Measurements from ENCODE around the gene ZFAND2B. TPM values are rescaled to one million over a fixed set of nuclear protein-coding genes. Genes with fewer than 3 reads are reported as not detected.

The ZFAND2B gene
- polyA plus RNA-seq, 6 donors from 2014 or later: 50.7 to 77.7 (median 57.9) TPM

DNA sequence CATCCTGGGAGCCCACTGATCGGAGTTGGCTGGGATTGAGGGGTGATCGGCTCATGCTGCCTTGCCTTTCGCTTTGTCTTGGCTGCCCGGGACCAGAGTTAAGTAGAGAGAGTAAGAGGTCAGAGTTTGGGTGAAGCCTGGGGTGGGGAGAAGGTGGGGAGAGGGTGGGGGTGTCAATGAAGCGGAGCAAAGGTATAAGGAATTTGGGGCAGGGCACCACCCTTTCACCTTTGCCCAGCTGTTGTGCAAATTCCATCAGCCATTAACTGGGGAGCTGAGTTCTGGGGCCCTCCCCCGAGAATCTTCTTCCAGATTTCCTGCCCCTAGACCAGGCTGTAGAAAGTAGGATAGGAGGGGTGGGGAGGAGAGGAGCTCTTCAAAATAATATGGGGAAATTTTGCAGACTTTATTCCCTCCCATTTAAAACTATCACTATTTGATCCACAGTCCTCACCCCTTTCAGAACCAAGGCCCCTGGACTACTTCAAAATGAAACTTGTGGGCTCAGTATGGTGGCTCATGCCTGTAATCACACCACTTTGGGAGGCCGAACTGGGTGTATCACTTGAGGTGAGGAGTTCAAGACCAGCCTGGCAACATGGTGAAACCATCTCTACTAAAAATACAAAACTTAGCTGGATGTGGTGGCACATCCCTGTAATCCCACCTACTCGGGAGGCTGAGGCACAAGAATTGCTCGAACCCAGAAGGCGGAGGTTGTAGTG, 36.5 kb upstream of the ZFAND2B start, which contains the start of gene SLC23A3:
TSS of gene SLC23A3 (minus strand) at position 100 of the 725 bp plus-strand sequence. CDS start at position 55, 45 bp downstream.
- Mint-ChIP-seq H3K4me3 (peak within 1 kb of the TSS in 1 of 8 donors; percentile 68), H3K4me1 (peaks cover 30 to 32% (median 31%) of the 10 kb centered on the region in 3 donors), H3K36me3 (peaks cover 7 to 20% of the 10 kb centered on the region in 2 donors), H3K27ac (peak within 1 kb of the TSS in 3 of 6 donors; percentile 78 to 90 (median 82)), H3K9me3 (no peaks in the 10 kb centered on the region), H3K27me3 (no peaks in the 10 kb centered on the region)
- DNase-seq (no peak), ATAC-seq (ENCODE audit: low read depth in 2 of 2) (no peak)

DNA sequence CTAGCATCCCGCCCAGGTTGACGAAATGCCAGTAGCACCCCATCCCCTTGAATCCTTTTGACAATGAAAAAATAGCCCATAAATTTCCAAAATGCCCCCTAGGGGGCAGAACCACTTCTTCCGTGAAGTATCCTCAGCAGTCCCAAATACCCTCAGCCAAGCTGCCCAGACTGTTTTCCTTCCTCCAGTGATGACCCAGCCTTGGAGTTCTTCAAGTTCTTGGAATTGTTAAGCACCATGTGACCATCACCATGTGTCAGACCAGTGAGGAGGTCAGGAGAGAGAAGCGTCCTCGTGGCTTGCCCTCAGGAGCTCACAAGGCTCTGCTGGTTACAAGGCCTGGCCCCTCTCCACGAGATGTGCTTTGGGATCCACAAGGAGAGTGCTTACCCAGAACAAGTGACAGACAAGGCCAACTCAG, 35.3 kb upstream of the ZFAND2B start:
- Mint-ChIP-seq H3K4me3 (peak overlapping the region in 2 of 8 donors; percentile 37 to 68), H3K4me1 (peaks cover 31 to 41% (median 39%) of the 10 kb centered on the region in 3 donors), H3K9me3 (no peaks in the 10 kb centered on the region), H3K36me3 (peaks cover 7 to 20% of the 10 kb centered on the region in 2 donors), H3K27ac (peak overlapping the region in 4 of 6 donors; percentile 34 to 87 (median 76)), H3K27me3 (no peaks in the 10 kb centered on the region)
- ATAC-seq (ENCODE audit: low read depth in 2 of 2) (peak; percentile 37 to 44), DNase-seq (peak; percentile 36)

DNA sequence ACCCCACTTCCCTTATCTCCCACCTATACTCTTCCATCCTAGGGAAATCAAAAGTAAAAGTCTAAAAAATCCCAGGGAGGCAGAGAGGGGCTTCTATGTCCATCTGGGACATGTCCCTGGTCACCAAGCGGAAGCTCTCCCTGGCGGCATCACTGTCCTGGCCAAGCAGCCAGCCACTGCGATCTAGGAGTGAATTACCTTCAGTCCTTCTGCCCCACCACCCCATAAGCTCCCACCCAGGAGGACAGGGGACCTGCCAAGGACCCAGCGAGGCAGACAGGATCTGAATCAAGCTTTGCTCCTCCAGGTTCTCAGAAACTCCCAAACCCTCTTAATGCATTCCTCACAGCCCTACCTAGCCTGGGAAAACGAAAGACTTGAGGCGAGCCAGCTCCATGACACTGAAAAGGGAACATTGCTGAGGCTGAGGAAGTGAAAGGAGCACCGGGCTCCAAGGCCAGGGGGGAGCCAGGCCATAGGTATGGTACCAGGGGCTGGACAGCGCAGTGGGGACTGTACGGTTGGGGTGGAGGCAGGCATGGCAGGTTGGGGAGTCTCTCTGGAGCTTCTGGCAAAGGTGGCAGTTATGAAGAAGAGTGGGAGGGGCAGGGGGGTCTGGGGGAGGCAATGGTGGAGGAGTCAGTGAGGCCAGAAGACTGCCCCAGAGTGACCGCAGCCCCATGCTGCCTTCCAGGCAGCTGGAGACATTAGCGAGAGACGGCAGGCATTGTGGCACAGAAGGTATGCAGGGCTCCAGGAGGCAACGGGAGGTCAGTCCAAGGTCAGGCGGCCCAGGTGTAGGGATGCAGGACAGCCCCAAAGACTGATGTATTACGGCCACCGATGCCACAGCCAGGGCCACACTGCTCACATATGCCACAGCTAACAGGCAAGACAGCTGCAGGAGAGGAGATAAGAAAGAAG, 34.1 kb upstream of the ZFAND2B start:
- H3K36me3 Mint-ChIP-seq: peaks cover 7 to 20% of the 10 kb centered on the region in 2 donors
- ATAC-seq (ENCODE audit: low read depth in 2 of 2) (no peak), DNase-seq (no peak)
- H3K9me3 Mint-ChIP-seq: no peaks in the 10 kb centered on the region
- H3K27me3 Mint-ChIP-seq: no peaks in the 10 kb centered on the region
- H3K4me3 Mint-ChIP-seq: peak overlapping the region in 1 of 8 donors; percentile 51
- peaks cover 36 to 45% (median 45%) of the 10 kb centered on the region in 3 donors for H3K4me1 Mint-ChIP-seq
- peak overlapping the region in 3 of 6 donors; percentile 20 to 83 (median 78) for H3K27ac Mint-ChIP-seq

DNA sequence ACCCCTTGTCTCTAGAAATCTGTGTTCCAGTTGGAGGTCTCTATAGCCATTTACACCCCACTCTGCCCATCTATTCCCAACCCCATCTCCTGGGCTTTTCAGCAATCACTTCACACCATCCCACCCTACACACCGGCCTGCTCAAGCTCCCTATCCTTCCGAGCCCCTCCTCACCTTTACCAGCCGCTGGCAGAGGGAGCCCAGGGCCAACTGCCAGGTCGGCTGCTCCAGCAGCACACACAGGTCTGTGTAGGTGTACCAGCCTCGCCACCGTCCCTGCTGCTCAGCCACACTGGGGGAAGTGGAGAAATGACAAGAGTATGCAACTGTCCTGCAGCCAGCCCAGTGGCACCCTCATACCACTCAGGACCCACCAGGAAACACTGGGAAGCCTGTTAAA, 33.4 kb upstream of the ZFAND2B start:
- Mint-ChIP-seq H3K27ac (peak overlapping the region in 3 of 6 donors; percentile 61 to 83 (median 78)), H3K4me3 (peak overlapping the region in 1 of 8 donors; percentile 51), H3K36me3 (peaks cover 7 to 20% of the 10 kb centered on the region in 2 donors), H3K9me3 (no peaks in the 10 kb centered on the region), H3K4me1 (peaks cover 40 to 47% (median 41%) of the 10 kb centered on the region in 3 donors), H3K27me3 (no peaks in the 10 kb centered on the region)
- DNase-seq (no peak), ATAC-seq (ENCODE audit: low read depth in 2 of 2) (no peak)

DNA sequence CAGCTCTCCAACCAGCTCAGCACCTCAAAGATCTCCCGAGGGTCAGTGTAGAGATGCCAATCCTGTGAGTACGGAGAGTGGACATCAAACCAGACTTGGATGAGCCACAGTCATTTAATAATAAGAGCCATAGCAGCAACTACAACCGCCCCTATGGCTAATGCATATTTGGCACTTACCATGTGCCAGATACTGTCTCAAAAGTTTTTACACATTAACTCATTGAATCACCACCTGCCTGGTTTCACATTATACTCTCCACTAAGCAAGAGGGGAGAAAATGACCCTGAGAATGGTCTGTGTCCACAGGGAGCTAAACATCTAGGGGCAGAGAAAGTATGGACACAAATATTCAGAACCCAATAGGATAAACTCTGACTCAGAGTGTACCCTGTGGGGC, 32.4 kb upstream of the ZFAND2B start:
- H3K9me3 Mint-ChIP-seq: no peaks in the 10 kb centered on the region
- H3K27ac Mint-ChIP-seq: peak overlapping the region in 4 of 6 donors; percentile 43 to 86 (median 80)
- no peak for ATAC-seq (ENCODE audit: low read depth in 2 of 2)
- no peak for DNase-seq
- H3K36me3 Mint-ChIP-seq: peaks cover 7 to 20% of the 10 kb centered on the region in 2 donors
- peaks cover 46 to 53% (median 46%) of the 10 kb centered on the region in 3 donors for H3K4me1 Mint-ChIP-seq
- no peaks in the 10 kb centered on the region for H3K27me3 Mint-ChIP-seq
- peak overlapping the region in 7 of 8 donors; percentile 4 to 99 (median 51) for H3K4me3 Mint-ChIP-seq

DNA sequence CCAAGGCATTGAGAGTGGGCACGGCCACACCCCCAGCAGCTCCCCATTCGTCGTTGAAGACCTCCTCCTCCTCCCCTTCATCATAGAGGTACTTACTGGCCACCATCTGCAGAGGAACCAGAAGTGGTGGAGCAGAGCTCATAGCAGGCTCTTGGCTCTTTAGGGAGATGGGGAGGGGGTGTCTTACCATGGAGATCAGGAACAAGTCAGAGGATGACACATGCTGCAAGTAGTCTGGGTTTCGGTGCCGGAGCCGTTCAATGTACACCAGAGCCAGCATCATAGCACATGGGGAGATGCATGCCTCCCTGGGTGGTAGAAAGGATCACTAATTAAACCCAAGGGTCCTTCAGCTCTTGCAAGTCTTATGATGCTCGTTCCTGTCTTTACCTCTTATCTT, 31.8 kb upstream of the ZFAND2B start:
- Mint-ChIP-seq H3K9me3 (no peaks in the 10 kb centered on the region), H3K27me3 (no peaks in the 10 kb centered on the region), H3K27ac (peak overlapping the region in 3 of 6 donors; percentile 10 to 100 (median 83)), H3K36me3 (peaks cover 7 to 20% of the 10 kb centered on the region in 2 donors), H3K4me3 (peak overlapping the region in 7 of 8 donors; percentile 4 to 99 (median 51)), H3K4me1 (peaks cover 50 to 59% (median 51%) of the 10 kb centered on the region in 3 donors)
- DNase-seq (no peak), ATAC-seq (ENCODE audit: low read depth in 2 of 2) (no peak)

DNA sequence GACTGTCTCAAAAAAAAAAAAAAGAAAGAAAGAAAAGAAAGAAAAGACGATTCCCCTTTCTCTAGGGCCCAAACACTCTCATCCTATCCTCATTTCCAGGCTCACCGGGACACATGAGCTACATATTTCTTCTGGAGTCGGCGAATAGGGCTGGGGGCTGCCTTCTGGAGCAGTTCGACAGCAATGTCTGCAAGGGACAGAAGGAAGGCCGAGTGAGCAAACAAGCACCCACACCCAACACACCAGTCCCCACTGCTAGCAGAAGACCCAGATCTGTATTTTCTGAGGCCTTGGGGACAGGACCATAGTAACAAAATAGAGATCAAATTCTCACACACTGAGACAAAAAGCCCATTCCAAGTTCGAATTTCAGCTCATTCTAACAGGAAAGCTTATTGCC, 31.1 kb upstream of the ZFAND2B start:
- peaks cover 7 to 23% of the 10 kb centered on the region in 2 donors for H3K36me3 Mint-ChIP-seq
- H3K4me1 Mint-ChIP-seq: peaks cover 51 to 66% (median 52%) of the 10 kb centered on the region in 3 donors
- no peaks in the 10 kb centered on the region for H3K27me3 Mint-ChIP-seq
- peak overlapping the region; percentile 92 to 99 (median 97) for H3K4me3 Mint-ChIP-seq
- peak overlapping the region; percentile 94 to 100 (median 98) for H3K27ac Mint-ChIP-seq
- no peaks in the 10 kb centered on the region for H3K9me3 Mint-ChIP-seq
- DNase-seq (no peak), ATAC-seq (ENCODE audit: low read depth in 2 of 2) (no peak)

DNA sequence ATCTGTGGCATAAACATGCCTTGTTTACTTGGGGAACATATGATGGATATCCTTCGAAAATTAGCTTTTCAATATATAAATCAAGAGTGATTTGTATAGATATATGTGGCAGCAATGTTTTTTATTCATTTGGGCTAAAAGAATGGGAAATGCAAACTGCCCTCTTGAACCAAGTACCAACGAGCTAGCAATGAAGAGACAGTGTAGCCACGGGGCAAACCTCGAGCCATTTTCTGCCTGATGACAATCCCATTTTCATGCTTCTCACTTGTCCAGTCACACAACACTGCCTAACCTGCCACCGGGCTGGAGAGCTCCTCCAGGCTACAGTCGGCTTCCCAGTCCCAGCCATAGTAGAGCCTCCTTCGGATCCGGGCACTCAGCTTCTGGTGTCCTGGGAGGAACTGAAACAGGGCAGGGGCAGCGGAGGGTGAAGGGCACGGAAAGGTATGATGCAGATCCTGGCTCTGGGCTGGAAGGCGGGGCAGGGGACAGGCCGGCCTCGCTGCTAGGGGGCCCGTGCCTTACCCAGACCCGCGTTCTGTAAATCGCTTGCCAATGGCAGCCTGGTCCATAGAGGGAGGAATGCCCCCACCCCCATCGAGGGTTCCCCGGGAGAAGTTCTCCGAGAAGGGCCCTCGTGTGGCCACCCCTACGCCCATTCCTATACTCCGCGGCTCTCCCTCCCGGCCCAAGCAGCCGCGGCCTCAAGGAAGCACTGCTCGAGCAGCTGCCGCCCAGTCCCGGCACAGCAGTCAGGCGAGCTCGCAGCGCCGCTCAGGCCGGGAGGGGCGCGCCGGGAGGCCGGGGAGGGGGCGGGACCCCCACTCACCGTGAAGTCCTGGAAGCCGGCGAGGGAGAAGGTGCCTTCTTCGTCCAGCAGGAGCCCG, 30.4 kb upstream of the ZFAND2B start:
- Mint-ChIP-seq H3K27me3 (no peaks in the 10 kb centered on the region), H3K27ac (peak overlapping the region; percentile 94 to 100 (median 98)), H3K4me1 (peaks cover 51 to 69% (median 56%) of the 10 kb centered on the region in 3 donors), H3K36me3 (peaks cover 7 to 29% of the 10 kb centered on the region in 2 donors), H3K9me3 (no peaks in the 10 kb centered on the region), H3K4me3 (peak overlapping the region; percentile 92 to 99 (median 97))
- DNase-seq: peak; percentile 85
- peak; percentile 65 to 70 for ATAC-seq (ENCODE audit: low read depth in 2 of 2)

DNA sequence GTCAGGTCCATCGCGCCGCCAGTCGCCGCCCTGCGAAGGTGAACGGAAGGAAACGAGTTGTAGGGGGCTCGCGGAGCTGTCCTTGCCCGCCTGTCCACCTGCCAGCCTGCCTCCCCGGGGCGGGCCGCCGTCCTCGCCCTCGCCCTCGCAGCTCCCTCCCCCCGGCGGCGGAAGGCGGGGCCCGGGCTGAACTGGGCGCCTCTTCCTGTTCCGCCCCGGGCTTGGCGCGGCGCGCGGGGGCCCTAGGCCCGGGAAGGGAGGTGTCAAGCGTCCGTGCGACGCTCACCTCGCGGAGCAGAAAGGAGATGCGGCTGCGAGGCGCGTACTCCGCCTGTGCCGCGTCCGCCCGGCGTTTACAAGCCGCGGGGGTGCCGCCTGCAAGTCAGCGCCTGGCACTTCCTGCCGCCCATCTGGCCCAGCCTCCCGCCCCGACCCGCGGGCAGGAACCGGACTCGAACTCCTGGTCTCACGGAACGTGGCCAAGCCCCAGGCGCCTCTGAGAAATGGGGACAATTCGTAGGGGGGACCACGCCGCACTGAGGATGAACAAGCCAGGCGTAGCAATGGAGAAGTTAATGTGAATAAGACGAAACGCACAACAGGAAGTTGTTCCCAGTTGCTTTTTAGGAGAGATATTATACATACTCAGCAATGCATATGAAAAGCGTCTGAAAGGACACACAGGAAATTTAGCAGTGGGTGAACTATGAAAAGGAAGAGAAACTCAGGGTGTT, 29.6 kb upstream of the ZFAND2B start, which contains the start of gene CNPPD1:
TSS of gene CNPPD1 (minus strand) at position 108 of the 734 bp plus-strand sequence. CDS start at position 11, 97 bp downstream.
- ATAC-seq (ENCODE audit: low read depth in 2 of 2) (peak; percentile 67), DNase-seq (peak; percentile 90)
- H3K27ac Mint-ChIP-seq: peak within 1 kb of the TSS; percentile 99 to 100 (median 100)
- H3K9me3 Mint-ChIP-seq: no peaks in the 10 kb centered on the region
- peaks cover 12 to 28% of the 10 kb centered on the region in 2 donors for H3K36me3 Mint-ChIP-seq
- peaks cover 48 to 65% (median 53%) of the 10 kb centered on the region in 3 donors for H3K4me1 Mint-ChIP-seq
- no peaks in the 10 kb centered on the region for H3K27me3 Mint-ChIP-seq
- peak within 1 kb of the TSS; percentile 96 to 99 (median 98) for H3K4me3 Mint-ChIP-seq

DNA sequence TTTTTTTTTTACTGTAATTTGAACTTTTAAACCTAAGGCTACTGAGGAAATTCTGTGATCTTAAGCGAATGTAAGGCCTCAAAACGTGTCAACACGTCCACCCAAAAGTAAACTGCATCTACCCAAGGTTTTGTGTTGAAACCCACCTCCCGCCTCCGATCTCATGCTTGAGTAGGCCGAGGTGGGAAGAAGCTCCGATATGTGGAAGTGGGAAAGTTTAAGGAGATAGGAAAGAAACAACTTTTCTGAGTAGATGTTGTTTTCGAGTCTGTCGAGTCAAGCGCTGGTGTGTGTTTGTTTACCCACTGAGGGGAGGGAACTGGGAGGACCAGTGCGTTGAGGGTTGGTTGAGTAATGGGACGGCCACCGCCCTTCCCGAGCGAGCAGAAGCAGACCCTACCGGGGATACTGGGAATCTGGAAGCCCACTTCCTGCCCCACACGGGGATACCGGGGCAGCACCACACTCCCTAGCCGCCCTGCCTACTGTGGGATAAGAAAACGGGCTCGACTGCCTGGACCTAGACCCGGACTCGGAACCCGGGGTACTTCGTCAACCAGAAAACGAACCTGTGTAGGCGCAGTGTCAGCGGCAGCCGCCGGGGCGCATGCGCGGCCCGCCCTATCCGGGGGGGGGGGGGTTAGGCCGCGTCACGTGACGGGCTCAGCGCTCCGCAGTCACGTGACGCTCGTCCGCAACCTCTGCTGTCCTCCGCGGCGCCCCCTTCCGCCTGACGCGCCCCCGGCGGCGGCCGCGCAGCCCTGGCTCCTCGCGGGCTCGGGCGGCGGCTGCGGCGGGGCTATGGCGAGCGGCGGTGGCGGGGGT, 28.8 kb upstream of the ZFAND2B start, which contains the start of gene RETREG2:
TSS of gene RETREG2 (plus strand) at position 724 of the 825 bp plus-strand sequence. CDS start at position 802, 78 bp downstream.
- Mint-ChIP-seq H3K4me3 (peak within 1 kb of the TSS; percentile 96 to 99 (median 98)), H3K27ac (peak within 1 kb of the TSS; percentile 99 to 100 (median 100)), H3K36me3 (peaks cover 12 to 28% of the 10 kb centered on the region in 2 donors), H3K27me3 (no peaks in the 10 kb centered on the region), H3K4me1 (peaks cover 42 to 59% (median 50%) of the 10 kb centered on the region in 3 donors), H3K9me3 (no peaks in the 10 kb centered on the region)
- DNase-seq: peak; percentile 84
- ATAC-seq (ENCODE audit: low read depth in 2 of 2): peak; percentile 38 to 42

Measured in naive B cell (primary cell).